ENCODE data around the gene NEK6. TPM values are rescaled to one million over a fixed set of nuclear protein-coding genes. Genes with fewer than 3 reads are reported as not detected.

NEK6 gene
- total and polyA plus RNA-seq, 10 donors: 11.2 to 71.3 (median 41.1) TPM

GRCh38 chr9:124357721-124358361, 100.1 kb downstream of the NEK6 start:
- no peaks in the 10 kb centered on the region for H3K9me3 ChIP-seq
- WGBS, 5 donors: 80 to 92% (median 85%) methylated on average over 8 to 13 of the region's 13 CpGs
- peaks cover 0 to 73% (median 19%) of the 10 kb centered on the region in 6 donors for H3K4me1 ChIP-seq
- DNase-seq: no peak
- H3K4me3 ChIP-seq: no peak overlapping the region
- no peak for TF ChIP-seq POLR2AphosphoS5 (IDR thresholded peaks at IDR 0.05)
- no peak for TF ChIP-seq POLR2A (IDR thresholded peaks at IDR 0.05)
- no peak for TF ChIP-seq CTCF (IDR thresholded peaks at IDR 0.05 in 8 of 11, conservative IDR thresholded peaks at IDR 0.05 in 3 of 11)
- no peaks in the 10 kb centered on the region for H3K27me3 ChIP-seq (replicated peaks in 1 of 7)
- H3K36me3 ChIP-seq: peaks cover 0 to 87% (median 39%) of the 10 kb centered on the region in 6 donors
- intact Hi-C loops (cut with DNase I; ENCODE audit: low total_unique reads): no loop called here
- no peak overlapping the region for H3K27ac ChIP-seq

- intact Hi-C loops (cut with DNase I; ENCODE audit: low total_unique reads): no loop called here
- TF ChIP-seq POLR2AphosphoS5 (IDR thresholded peaks at IDR 0.05): no peak
- TF ChIP-seq POLR2A (IDR thresholded peaks at IDR 0.05): no peak
- no peak for TF ChIP-seq CTCF (IDR thresholded peaks at IDR 0.05 in 8 of 11, conservative IDR thresholded peaks at IDR 0.05 in 3 of 11)
- WGBS, 5 donors: 89 to 94% (median 93%) methylated on average over 13 of the region's 13 CpGs
- Histone ChIP-seq H3K27ac (no peak overlapping the region), H3K27me3 (replicated peaks in 1 of 7) (no peaks in the 10 kb centered on the region), H3K9me3 (no peaks in the 10 kb centered on the region), H3K4me1 (peaks cover 0 to 65% (median 18%) of the 10 kb centered on the region in 6 donors), H3K4me3 (no peak overlapping the region), H3K36me3 (peaks cover 0 to 87% (median 34%) of the 10 kb centered on the region in 6 donors)
- DNase-seq: no peak
Observed at GRCh38 chr9:124358631-124359030, 100.9 kb downstream of the NEK6 start.

- WGBS, 5 donors: 79 to 98% (median 91%) methylated on average over 6 of the region's 6 CpGs
- no peak for TF ChIP-seq POLR2AphosphoS5 (IDR thresholded peaks at IDR 0.05)
- TF ChIP-seq POLR2A (IDR thresholded peaks at IDR 0.05): no peak
- Histone ChIP-seq H3K4me1 (peaks cover 0 to 57% (median 13%) of the 10 kb centered on the region in 6 donors), H3K27me3 (replicated peaks in 1 of 7) (no peaks in the 10 kb centered on the region), H3K9me3 (no peaks in the 10 kb centered on the region), H3K27ac (no peak overlapping the region), H3K36me3 (peaks cover 0 to 87% (median 29%) of the 10 kb centered on the region in 6 donors), H3K4me3 (no peak overlapping the region)
- DNase-seq: no peak
- intact Hi-C loops (cut with DNase I; ENCODE audit: low total_unique reads): no loop called here
Observed at GRCh38 chr9:124359426-124359825, 101.7 kb downstream of the NEK6 start.

- WGBS, 5 donors: 75 to 80% (median 77%) methylated on average over 8 to 11 of the region's 11 CpGs
- intact Hi-C loops (cut with DNase I; ENCODE audit: low total_unique reads): no loop called here
- Histone ChIP-seq H3K4me1 (peaks cover 0 to 52% (median 9%) of the 10 kb centered on the region in 6 donors), H3K9me3 (no peaks in the 10 kb centered on the region), H3K4me3 (no peak overlapping the region), H3K27me3 (replicated peaks in 1 of 7) (no peaks in the 10 kb centered on the region), H3K36me3 (peaks cover 0 to 87% (median 24%) of the 10 kb centered on the region in 6 donors), H3K27ac (no peak overlapping the region)
- no peak for DNase-seq
- TF ChIP-seq CTCF (IDR thresholded peaks at IDR 0.05 in 8 of 11, conservative IDR thresholded peaks at IDR 0.05 in 3 of 11): no peak
- no peak for TF ChIP-seq POLR2A (IDR thresholded peaks at IDR 0.05)
- peak in 1 of 3 donors; percentile 42 for TF ChIP-seq POLR2AphosphoS5 (IDR thresholded peaks at IDR 0.05)
Observed at GRCh38 chr9:124359855-124360678, 102.3 kb downstream of the NEK6 start.

All from spleen (tissue), 11 donors.